ENCODE measurements around the gene DNAJC4.

DNA sequence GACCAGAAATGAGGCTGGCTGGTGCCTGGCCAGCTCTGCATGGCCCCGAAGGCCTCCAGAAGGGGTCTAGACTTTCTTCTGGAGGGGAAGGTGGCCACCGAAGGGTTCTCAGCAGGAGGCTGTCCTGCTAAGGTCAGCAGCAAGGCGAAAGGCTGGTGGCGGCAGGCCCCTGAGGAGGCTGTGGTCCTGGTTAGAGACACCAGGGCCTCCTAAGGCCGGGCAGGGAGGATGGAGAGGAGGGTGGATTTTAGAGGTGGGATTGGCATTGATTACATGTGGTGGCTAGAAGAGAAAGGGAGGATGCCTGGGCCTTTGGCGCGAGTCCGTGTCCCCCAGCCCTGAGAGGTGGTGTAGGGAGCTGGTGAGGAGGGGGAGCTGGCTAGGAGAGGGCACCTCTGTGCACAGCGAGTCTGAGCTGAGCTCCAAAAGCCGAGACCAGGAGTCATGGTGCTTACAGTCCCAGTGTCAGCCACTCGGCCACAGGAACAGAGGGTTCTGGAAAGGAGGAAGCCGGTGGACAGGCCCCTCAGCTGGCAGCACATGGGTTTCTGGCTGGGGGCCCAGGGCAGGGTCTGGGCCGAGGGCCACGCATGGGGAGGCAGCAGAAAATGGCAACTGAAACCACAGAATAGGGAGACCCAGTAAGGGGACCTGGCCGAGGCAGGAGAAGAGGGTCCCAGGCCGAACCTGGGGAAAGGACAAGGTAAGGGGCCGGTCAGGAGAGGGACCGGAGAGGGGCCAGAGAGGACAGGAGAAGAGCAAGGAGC, 21.4 kb upstream of the DNAJC4 start:
- TF ChIP-seq, protein P1, sequence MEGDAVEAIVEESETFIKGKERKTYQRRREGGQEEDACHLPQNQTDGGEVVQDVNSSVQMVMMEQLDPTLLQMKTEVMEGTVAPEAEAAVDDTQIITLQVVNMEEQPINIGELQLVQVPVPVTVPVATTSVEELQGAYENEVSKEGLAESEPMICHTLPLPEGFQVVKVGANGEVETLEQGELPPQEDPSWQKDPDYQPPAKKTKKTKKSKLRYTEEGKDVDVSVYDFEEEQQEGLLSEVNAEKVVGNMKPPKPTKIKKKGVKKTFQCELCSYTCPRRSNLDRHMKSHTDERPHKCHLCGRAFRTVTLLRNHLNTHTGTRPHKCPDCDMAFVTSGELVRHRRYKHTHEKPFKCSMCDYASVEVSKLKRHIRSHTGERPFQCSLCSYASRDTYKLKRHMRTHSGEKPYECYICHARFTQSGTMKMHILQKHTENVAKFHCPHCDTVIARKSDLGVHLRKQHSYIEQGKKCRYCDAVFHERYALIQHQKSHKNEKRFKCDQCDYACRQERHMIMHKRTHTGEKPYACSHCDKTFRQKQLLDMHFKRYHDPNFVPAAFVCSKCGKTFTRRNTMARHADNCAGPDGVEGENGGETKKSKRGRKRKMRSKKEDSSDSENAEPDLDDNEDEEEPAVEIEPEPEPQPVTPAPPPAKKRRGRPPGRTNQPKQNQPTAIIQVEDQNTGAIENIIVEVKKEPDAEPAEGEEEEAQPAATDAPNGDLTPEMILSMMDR (IDR thresholded peaks at IDR 0.05; ENCODE audit: insufficient read depth, low read length, poor library complexity, severe bottlenecking) = no peak
- no peak for TF ChIP-seq EZH2phosphoT487 (conservative IDR thresholded peaks at IDR 0.05; ENCODE audit: low read length)

All from SU-DHL-6 (cell line).